ENCODE data around the gene BCL11B. TPM values are rescaled to one million over a fixed set of nuclear protein-coding genes. Genes with fewer than 3 reads are reported as not detected.

BCL11B gene
- total RNA-seq, 2 donors from 2014 or later, result 0.19 to 0.43 TPM

DNA sequence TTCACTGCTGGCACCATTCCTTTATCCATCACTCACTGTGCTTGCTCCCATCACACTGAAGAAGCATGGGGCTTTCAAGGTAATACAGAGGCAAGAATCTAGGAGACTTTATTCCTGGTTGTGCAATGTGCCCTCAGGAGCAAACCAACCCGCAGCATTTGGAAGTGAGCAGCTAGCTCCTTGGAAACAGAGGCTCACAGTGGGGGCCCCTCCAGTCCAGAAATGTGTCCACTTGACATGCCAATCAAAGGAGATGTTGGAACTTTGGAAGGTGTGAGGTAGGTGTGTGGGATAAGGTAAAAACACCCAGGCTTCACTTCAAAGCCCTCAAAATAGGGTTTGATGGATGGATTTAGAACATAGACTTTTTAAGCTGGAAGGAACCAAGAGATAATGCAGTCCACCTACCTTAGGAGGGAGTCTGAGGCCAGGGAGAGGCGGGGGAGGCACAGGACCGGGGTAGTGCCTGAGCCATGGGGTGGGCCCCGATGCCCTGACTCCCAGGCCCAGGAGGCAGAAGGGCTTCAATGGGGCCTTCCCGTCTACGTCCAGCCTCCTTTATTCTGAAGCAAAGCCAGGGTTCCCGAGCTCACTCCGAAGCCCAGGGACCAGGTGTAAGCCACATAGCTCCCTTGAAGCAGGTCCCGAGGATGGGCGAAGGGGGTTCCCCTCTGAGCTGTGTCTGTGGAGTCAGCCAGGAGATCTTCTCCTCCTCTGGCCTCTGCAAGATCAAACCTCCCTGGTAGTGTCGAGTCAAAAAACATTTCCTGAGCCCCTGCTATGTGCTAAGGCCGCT lies 17.6 kb upstream of the BCL11B start:
- H3K27me3 ChIP-seq, result no peaks in the 10 kb centered on the region
- H3K36me3 ChIP-seq, result no peaks in the 10 kb centered on the region
- H3K4me3 ChIP-seq, result no peak overlapping the region
- no peak for DNase-seq (ENCODE audit: low spot score)
- no peaks in the 10 kb centered on the region for H3K4me1 ChIP-seq
- no peak overlapping the region for H3K27ac ChIP-seq
- H3K9me3 ChIP-seq, result no peaks in the 10 kb centered on the region
- TF ChIP-seq CTCF (IDR thresholded peaks at IDR 0.05), result no peak

GRCh38 chr14:99288948-99289347 lies 17.0 kb upstream of the BCL11B start:
- TF ChIP-seq CTCF (IDR thresholded peaks at IDR 0.05), result no peak
- no peak overlapping the region for H3K4me3 ChIP-seq
- no peaks in the 10 kb centered on the region for H3K4me1 ChIP-seq
- no peak for DNase-seq (ENCODE audit: low spot score)
- no peaks in the 10 kb centered on the region for H3K9me3 ChIP-seq
- H3K27ac ChIP-seq, result no peak overlapping the region
- peaks cover 0 to 4% of the 10 kb centered on the region in 2 donors for H3K27me3 ChIP-seq
- H3K36me3 ChIP-seq, result no peaks in the 10 kb centered on the region

DNA sequence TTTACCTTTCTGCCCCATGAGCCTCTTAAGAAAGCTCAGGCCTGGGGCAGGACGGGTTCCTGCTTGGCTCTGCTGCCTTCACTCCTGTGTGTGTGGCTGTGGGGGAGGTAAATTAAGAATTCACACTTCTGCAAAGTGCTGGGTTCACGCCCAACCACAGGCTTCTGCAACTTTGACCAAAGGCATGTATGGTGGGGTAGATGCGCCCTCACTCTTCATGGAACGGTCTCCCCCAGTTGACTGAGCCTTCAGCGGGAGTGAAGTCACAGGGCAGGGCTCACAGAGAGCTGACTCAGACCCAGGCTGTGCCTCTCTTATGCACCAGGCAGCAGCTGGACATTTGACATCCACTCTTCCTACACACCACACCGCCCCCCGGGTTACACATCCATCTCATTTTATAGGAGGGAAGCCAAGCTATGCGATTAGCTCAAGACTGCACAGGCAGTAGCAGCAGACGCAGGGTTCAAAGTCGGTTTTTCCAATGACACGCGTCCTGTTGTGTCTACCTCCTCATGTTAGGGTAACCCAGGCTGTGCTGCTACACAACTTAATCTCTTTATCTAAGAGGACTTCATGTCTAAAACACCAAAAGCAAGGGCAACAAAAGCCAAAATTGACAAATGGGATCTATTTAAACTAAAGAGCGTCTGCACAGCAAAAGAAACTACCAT lies 15.4 kb upstream of the BCL11B start:
- Histone ChIP-seq H3K4me1 (no peaks in the 10 kb centered on the region), H3K27me3 (peaks cover 0 to 4% of the 10 kb centered on the region in 2 donors), H3K36me3 (no peaks in the 10 kb centered on the region), H3K9me3 (no peaks in the 10 kb centered on the region), H3K27ac (no peak overlapping the region), H3K4me3 (no peak overlapping the region)
- TF ChIP-seq CTCF (IDR thresholded peaks at IDR 0.05), result no peak
- no peak for DNase-seq (ENCODE audit: low spot score)

- Histone ChIP-seq H3K9me3 (no peaks in the 10 kb centered on the region), H3K4me3 (no peak overlapping the region), H3K4me1 (no peaks in the 10 kb centered on the region), H3K27ac (no peak overlapping the region), H3K36me3 (no peaks in the 10 kb centered on the region), H3K27me3 (peaks cover 0 to 4% of the 10 kb centered on the region in 2 donors)
- no peak for DNase-seq (ENCODE audit: low spot score)
- no peak for TF ChIP-seq CTCF (IDR thresholded peaks at IDR 0.05)
Observed at GRCh38 chr14:99286761-99287160, 14.8 kb upstream of the BCL11B start.

GRCh38 chr14:99284254-99285004 lies 12.4 kb upstream of the BCL11B start:
- Histone ChIP-seq H3K27me3 (peaks cover 0 to 4% of the 10 kb centered on the region in 2 donors), H3K4me1 (no peaks in the 10 kb centered on the region)

More at GRCh38 chr14:99284254-99285004, 12.4 kb upstream of the BCL11B start:
- no peak for TF ChIP-seq CTCF (IDR thresholded peaks at IDR 0.05)
- no peak overlapping the region for H3K4me3 ChIP-seq
- H3K36me3 ChIP-seq, result no peaks in the 10 kb centered on the region
- no peak for DNase-seq (ENCODE audit: low spot score)
- H3K9me3 ChIP-seq, result no peaks in the 10 kb centered on the region
- no peak overlapping the region for H3K27ac ChIP-seq

Data from right atrium auricular region (tissue), 2 donors.